Measurements from ENCODE around the gene PRDX3.

The PRDX3 gene

DNA sequence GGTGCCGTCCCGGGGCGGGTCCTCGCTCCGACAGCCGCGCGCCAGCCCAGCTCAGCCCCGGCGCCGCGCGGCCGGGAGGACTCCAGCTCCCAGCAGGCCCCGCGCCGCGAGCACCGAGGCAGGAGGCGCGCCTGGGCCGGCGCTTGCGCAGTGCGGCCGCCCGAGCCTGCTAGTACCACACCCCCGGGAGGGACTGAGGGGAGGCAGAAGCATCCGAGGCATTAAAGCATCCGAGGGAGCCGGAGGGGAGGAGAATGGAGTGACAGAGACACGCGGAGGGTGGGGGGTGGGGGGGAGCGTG, 28.7 kb upstream of the PRDX3 start, which contains the start of gene GRK5:
TSS of gene GRK5 (plus strand) at position 206 of the 301 bp plus-strand sequence. CDS start 347 bp downstream, outside the sequence.
- Histone ChIP-seq H4K20me1 (ENCODE audit: insufficient read depth, low read length) (no peaks in the 10 kb centered on the region), H2AFZ (ENCODE audit: low read length) (peak within 1 kb of the TSS; percentile 85), H3K79me2 (ENCODE audit: low read length) (0 out of 2 replicates have a peak, but pooled peaks cover 6% of the 10 kb centered on the region), H3K4me2 (ENCODE audit: low read depth, low read length) (peak within 1 kb of the TSS; percentile 98), H3K9ac (ENCODE audit: low read length) (peak within 1 kb of the TSS; percentile 67), H3K27ac (ENCODE audit: low read length) (peak within 1 kb of the TSS; percentile 45; the same call in 1 of the 2 replicates), H3K27me3 (replicated peaks; ENCODE audit: insufficient read depth, low read length) (no peaks in the 10 kb centered on the region), H3K9me2 (replicated peaks; ENCODE audit: insufficient read depth, low read length) (no peaks in the 10 kb centered on the region), H3K9me3 (replicated peaks; ENCODE audit: insufficient read depth, low read length) (no peaks in the 10 kb centered on the region), H3K4me3 (ENCODE audit: low read length) (peak within 1 kb of the TSS; percentile 81), H3F3A (ENCODE audit: insufficient read depth, low read length) (peaks cover 19% of the 10 kb centered on the region), H3K4me1 (ENCODE audit: low read length) (peaks cover 34% of the 10 kb centered on the region), H3K36me3 (replicated peaks; ENCODE audit: insufficient read depth, low read length) (no peaks in the 10 kb centered on the region)
- DNase-seq, result peak; percentile 97
- TF ChIP-seq EZH2phosphoT487 (IDR thresholded peaks at IDR 0.05; ENCODE audit: low read length) (no peak), EZH2 (optimal IDR thresholded peaks at IDR 0.05; ENCODE audit: low read depth, low read length) (no peak)
- TF ChIP-seq, protein P1, sequence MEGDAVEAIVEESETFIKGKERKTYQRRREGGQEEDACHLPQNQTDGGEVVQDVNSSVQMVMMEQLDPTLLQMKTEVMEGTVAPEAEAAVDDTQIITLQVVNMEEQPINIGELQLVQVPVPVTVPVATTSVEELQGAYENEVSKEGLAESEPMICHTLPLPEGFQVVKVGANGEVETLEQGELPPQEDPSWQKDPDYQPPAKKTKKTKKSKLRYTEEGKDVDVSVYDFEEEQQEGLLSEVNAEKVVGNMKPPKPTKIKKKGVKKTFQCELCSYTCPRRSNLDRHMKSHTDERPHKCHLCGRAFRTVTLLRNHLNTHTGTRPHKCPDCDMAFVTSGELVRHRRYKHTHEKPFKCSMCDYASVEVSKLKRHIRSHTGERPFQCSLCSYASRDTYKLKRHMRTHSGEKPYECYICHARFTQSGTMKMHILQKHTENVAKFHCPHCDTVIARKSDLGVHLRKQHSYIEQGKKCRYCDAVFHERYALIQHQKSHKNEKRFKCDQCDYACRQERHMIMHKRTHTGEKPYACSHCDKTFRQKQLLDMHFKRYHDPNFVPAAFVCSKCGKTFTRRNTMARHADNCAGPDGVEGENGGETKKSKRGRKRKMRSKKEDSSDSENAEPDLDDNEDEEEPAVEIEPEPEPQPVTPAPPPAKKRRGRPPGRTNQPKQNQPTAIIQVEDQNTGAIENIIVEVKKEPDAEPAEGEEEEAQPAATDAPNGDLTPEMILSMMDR (IDR thresholded peaks at IDR 0.05; ENCODE audit: low read length), result no peak

DNA sequence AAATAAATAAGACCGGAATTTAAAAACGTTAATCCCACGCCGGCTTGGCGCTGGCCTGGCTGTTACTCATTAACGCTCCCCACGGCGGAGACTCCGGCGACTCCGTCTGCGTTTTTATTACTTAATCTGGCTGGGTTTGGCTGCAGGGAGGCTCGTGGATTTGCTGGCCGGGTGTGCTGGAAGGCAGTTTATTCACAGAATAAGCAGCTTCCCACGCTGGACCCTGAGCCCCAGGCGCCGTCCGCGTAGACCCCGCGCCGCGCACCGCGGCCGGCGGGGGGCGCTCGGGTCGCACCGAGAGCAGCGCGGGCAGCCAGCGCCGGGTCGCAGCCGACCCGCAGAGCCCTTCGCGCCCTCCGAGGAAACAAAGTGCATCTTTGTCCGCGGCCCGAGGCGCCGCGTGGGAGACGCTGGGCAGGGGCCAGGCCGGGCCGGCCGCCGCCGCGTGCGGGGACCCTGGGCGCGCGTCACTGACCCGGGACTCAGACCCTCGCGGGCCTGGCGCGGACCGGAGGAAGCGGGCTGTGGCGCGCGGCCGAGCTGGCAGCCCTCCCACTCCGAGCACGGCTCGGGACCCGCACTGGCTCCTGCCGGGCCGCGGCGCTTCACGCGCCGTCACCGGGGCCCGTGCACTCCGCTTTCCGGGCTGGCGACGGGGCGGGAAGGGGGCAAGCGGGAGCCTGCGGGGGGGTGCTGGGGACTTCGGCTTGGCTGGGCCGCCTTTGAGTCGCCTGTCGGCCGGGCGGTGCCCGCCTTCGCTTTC, 28.2 kb upstream of the PRDX3 start:
- peak overlapping the region; percentile 84 for H2AFZ ChIP-seq (ENCODE audit: low read length)
- DNase-seq, result peak; percentile 74
- no peaks in the 10 kb centered on the region for H4K20me1 ChIP-seq (ENCODE audit: insufficient read depth, low read length)
- no peaks in the 10 kb centered on the region for H3K9me2 ChIP-seq (replicated peaks; ENCODE audit: insufficient read depth, low read length)
- H3K79me2 ChIP-seq (ENCODE audit: low read length), result 0 out of 2 replicates have a peak, but pooled peaks cover 6% of the 10 kb centered on the region
- peak overlapping the region; percentile 65 for H3K4me3 ChIP-seq (ENCODE audit: low read length)
- H3K9me3 ChIP-seq (replicated peaks; ENCODE audit: insufficient read depth, low read length), result no peaks in the 10 kb centered on the region
- TF ChIP-seq EZH2 (optimal IDR thresholded peaks at IDR 0.05; ENCODE audit: low read depth, low read length) (no peak), EZH2phosphoT487 (IDR thresholded peaks at IDR 0.05; ENCODE audit: low read length) (no peak)
- TF ChIP-seq, protein P1 (IDR thresholded peaks at IDR 0.05; ENCODE audit: low read length), result peak; percentile 50
- H3K36me3 ChIP-seq (replicated peaks; ENCODE audit: insufficient read depth, low read length), result no peaks in the 10 kb centered on the region
- peak overlapping the region; percentile 72 for H3K4me2 ChIP-seq (ENCODE audit: low read depth, low read length)
- H3K27me3 ChIP-seq (replicated peaks; ENCODE audit: insufficient read depth, low read length), result no peaks in the 10 kb centered on the region
- H3F3A ChIP-seq (ENCODE audit: insufficient read depth, low read length), result peaks cover 13% of the 10 kb centered on the region
- peak overlapping the region; percentile 67 for H3K9ac ChIP-seq (ENCODE audit: low read length)
- peaks cover 30% of the 10 kb centered on the region for H3K4me1 ChIP-seq (ENCODE audit: low read length)
- H3K27ac ChIP-seq (ENCODE audit: low read length), result peak overlapping the region; percentile 45; the same call in 1 of the 2 replicates

DNA sequence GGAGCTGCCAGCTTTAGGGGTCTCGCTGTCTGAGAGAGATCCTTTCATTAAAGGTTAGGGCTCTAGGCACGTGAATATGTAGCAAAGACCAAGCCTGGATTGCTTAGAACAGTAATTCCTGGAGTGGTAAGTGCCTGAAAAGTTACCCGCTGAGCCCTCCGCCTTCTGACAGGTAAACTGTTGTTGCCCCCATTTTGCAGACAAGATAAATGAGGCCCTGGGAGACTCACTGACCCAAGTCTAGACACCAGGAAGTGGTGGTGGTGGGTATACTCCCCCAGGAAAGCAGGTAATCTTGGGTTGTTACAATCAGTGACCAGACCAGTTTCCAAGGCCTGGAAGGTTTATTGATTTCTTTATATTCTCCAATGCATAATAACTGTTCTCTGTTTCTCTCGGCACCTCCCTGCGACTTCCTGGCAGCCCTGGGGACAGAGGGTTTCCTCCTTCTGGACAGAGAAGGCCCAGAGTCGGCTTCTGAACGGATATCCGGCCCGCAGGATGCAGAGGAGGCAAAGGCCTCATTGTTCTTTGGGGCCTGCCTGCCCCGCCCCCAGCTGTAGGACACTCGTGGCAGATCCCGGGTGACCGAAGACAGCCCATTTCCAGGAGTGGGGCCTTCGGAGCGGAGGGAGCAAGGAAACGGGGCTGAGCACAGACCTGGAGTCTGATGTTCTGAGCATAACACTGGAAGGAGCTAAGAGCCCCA, 27.4 kb upstream of the PRDX3 start:
- Histone ChIP-seq H3K27me3 (replicated peaks; ENCODE audit: insufficient read depth, low read length) (no peaks in the 10 kb centered on the region), H3K9me2 (replicated peaks; ENCODE audit: insufficient read depth, low read length) (no peaks in the 10 kb centered on the region), H3K4me3 (ENCODE audit: low read length) (peak overlapping the region; percentile 65), H3K4me2 (ENCODE audit: low read depth, low read length) (peak overlapping the region; percentile 72), H3K9ac (ENCODE audit: low read length) (peak overlapping the region; percentile 35; the same call in 1 of the 2 replicates), H3F3A (ENCODE audit: insufficient read depth, low read length) (peaks cover 12% of the 10 kb centered on the region; the same call in 1 of the 2 replicates), H3K36me3 (replicated peaks; ENCODE audit: insufficient read depth, low read length) (no peaks in the 10 kb centered on the region), H3K79me2 (ENCODE audit: low read length) (0 out of 2 replicates have a peak, but pooled peaks cover 6% of the 10 kb centered on the region), H3K9me3 (replicated peaks; ENCODE audit: insufficient read depth, low read length) (no peaks in the 10 kb centered on the region), H4K20me1 (ENCODE audit: insufficient read depth, low read length) (no peaks in the 10 kb centered on the region), H3K27ac (ENCODE audit: low read length) (peak overlapping the region; percentile 19; the same call in 1 of the 2 replicates), H3K4me1 (ENCODE audit: low read length) (peaks cover 23% of the 10 kb centered on the region), H2AFZ (ENCODE audit: low read length) (peak overlapping the region; percentile 84)
- no peak for TF ChIP-seq EZH2phosphoT487 (IDR thresholded peaks at IDR 0.05; ENCODE audit: low read length)
- no peak for TF ChIP-seq EZH2 (optimal IDR thresholded peaks at IDR 0.05; ENCODE audit: low read depth, low read length)
- TF ChIP-seq, protein P1 (IDR thresholded peaks at IDR 0.05; ENCODE audit: low read length), result no peak
- DNase-seq, result peak; percentile 39

Data from MM.1S (cell line).